Mesendoderm (in vitro differentiated cells): ENCODE results near the gene CYB5D1.
A peak's percentile ranks its signal among the peaks of the same experiment; 100 is the strongest.

Source experiments
- DNase-seq: peaks from one replicate; pipeline ENCODE4 v3.0.0; 2013
- H2AK5ac ChIP-seq: 2 replicates; pipeline ENCODE4 v1.6.1; 2013; ENCODE audit warnings: low read length, inconsistent platforms
- H2BK120ac ChIP-seq: 2 replicates; pipeline ENCODE4 v1.6.1; 2013; ENCODE audit warnings: low read depth, mild to moderate bottlenecking, low read length, moderate library complexity, mixed read lengths
- H2BK15ac ChIP-seq: replicated peaks from 2 replicates; pipeline ENCODE4 v1.6.1; 2013; ENCODE audit warnings: low read depth, mild to moderate bottlenecking, moderate library complexity
- H2BK5ac ChIP-seq: 2 replicates; pipeline ENCODE4 v1.6.1; 2013; ENCODE audit warnings: low read length, inconsistent platforms
- H3K18ac ChIP-seq: 2 replicates; pipeline ENCODE4 v1.6.1; 2013; ENCODE audit warnings: mild to moderate bottlenecking, low read length, mixed read lengths
- H3K23ac ChIP-seq: one replicate; pipeline ENCODE4 v1.6.1; 2013; ENCODE audit warnings: low read length
- H3K27ac ChIP-seq: 2 replicates; pipeline ENCODE4 v1.5.1; 2013; ENCODE audit warnings: low read depth, mild to moderate bottlenecking, inconsistent platforms, low read length, moderate library complexity
- H3K27me3 ChIP-seq: 2 replicates; pipeline ENCODE4 v1.6.1; 2013; ENCODE audit warnings: low read length, control low read depth, mild to moderate bottlenecking, inconsistent platforms; ENCODE audit not compliant: insufficient read depth, poor library complexity
- H3K36me3 ChIP-seq: 2 replicates; pipeline ENCODE4 v1.6.1; 2013; ENCODE audit warnings: low read length, inconsistent platforms; ENCODE audit not compliant: control insufficient read depth, insufficient read depth
- H3K4ac ChIP-seq: one replicate; pipeline ENCODE4 v1.6.1; 2013; ENCODE audit warnings: low read depth, mild to moderate bottlenecking, low read length, moderate library complexity
- H3K4me1 ChIP-seq: 2 replicates; pipeline ENCODE4 v1.6.1; 2013; ENCODE audit warnings: low read depth, low read length, inconsistent platforms; ENCODE audit not compliant: control insufficient read depth
- H3K4me2 ChIP-seq: 2 replicates; pipeline ENCODE4 v1.6.1; 2013; ENCODE audit warnings: low read length
- H3K4me3 ChIP-seq: 2 replicates; pipeline ENCODE4 v1.5.1; 2013; ENCODE audit warnings: mild to moderate bottlenecking, low read length
- H3K56ac ChIP-seq: one replicate; pipeline ENCODE4 v1.6.1; 2013; ENCODE audit warnings: low read length
- H3K79me1 ChIP-seq: 2 replicates; pipeline ENCODE4 v1.6.1; 2013; ENCODE audit warnings: low read length, inconsistent platforms
- H3K79me2 ChIP-seq: 2 replicates; pipeline ENCODE4 v1.6.1; 2013; ENCODE audit warnings: mild to moderate bottlenecking, low read length; ENCODE audit not compliant: control insufficient read depth, insufficient read depth
- H3K9ac ChIP-seq: 2 replicates; pipeline ENCODE4 v1.6.1; 2013; ENCODE audit warnings: low read length, inconsistent platforms
- H4K5ac ChIP-seq: one replicate; pipeline ENCODE4 v1.6.1; 2013; ENCODE audit warnings: low read length
- H4K8ac ChIP-seq: one replicate; pipeline ENCODE4 v1.6.1; 2013; ENCODE audit warnings: low read depth, mild to moderate bottlenecking, control low read depth, low read length, moderate library complexity
- WGBS: extraction: QIAGEN DNeasy Blood & Tissue Kit; methylation state at CpG from one replicate; pipeline ENCODE4 v1.1.7; 2013; ENCODE audit warnings: low lambda C conversion rate, missing lambda C conversion rate; ENCODE audit not compliant: insufficient coverage; ENCODE audit errors: extremely low coverage; 5-methylcytosine and 5-hydroxymethylcytosine counted together

Gene CYB5D1

GRCh38 chr17:7838090-7839075 is 19.4 kb upstream of the CYB5D1 start:
- Histone ChIP-seq H2BK15ac (no peak overlapping the region), H3K4ac (no peak overlapping the region), H3K79me1 (no peaks in the 10 kb centered on the region), H2BK5ac (no peak overlapping the region), H3K27ac (no peak overlapping the region), H3K27me3 (no peaks in the 10 kb centered on the region), H2AK5ac (no peak overlapping the region), H3K4me2 (peak overlapping the region; percentile 16), H3K4me3 (no peak overlapping the region), H4K5ac (no peak overlapping the region), H3K18ac (peak overlapping the region; percentile 43), H3K4me1 (peaks cover 10% of the 10 kb centered on the region), H2BK120ac (no peak overlapping the region), H3K9ac (peak overlapping the region; percentile 56), H3K23ac (no peak overlapping the region), H4K8ac (no peak overlapping the region), H3K36me3 (no peaks in the 10 kb centered on the region), H3K56ac (peak overlapping the region; percentile 79), H3K79me2 (no peaks in the 10 kb centered on the region)
- no CpG with 5 or more reads among the region's 12 CpGs for WGBS
- peak; percentile 85 for DNase-seq

DNA sequence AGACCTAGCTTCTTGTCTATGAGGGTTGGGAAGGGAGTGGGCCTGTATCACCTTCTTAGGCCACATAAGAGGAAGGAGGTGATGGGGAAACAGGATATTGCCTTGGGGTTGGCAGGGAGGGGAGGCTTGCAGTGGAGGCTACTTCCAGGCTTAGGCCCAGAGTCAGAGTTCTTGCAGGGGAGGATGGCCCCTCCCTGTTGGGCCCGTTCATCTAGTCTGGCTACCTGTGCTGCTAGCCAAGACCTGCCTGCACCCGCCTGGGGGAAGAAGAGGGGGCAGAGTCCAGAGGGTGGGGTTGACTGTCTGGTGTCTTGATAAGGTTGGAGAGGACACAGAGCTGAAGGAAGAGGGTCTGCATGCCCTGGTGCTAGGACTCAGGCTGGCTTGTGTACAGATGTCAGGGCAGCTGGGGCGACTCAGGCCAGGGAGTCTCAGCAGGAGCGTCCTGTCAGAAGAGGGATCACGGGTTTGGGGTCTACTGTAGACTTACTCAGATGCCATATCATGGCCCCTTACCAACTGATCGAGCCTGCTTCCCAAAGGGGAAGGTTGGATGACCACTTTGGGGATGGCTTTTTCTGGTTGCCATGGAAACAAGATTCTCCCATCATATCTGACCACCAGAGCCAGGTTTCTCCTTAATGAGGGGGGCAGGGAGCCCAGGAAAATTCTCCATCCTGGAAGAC is 18.5 kb upstream of the CYB5D1 start:
- Histone ChIP-seq H3K4ac (no peak overlapping the region), H3K79me1 (no peaks in the 10 kb centered on the region), H3K79me2 (no peaks in the 10 kb centered on the region), H2BK120ac (no peak overlapping the region), H3K4me2 (no peak overlapping the region), H3K27me3 (no peaks in the 10 kb centered on the region), H2BK5ac (no peak overlapping the region), H3K36me3 (no peaks in the 10 kb centered on the region), H3K18ac (no peak overlapping the region), H3K27ac (no peak overlapping the region), H2BK15ac (no peak overlapping the region), H2AK5ac (no peak overlapping the region), H4K8ac (no peak overlapping the region), H3K9ac (no peak overlapping the region), H4K5ac (no peak overlapping the region), H3K4me1 (peaks cover 8% of the 10 kb centered on the region), H3K4me3 (no peak overlapping the region), H3K23ac (no peak overlapping the region), H3K56ac (peak overlapping the region; percentile 79)
- DNase-seq: no peak
- WGBS: no CpG with 5 or more reads among the region's 6 CpGs

GRCh38 chr17:7839876-7840261 is 17.9 kb upstream of the CYB5D1 start:
- no peak overlapping the region for H2BK5ac ChIP-seq
- H3K9ac ChIP-seq: no peak overlapping the region
- no peak overlapping the region for H2AK5ac ChIP-seq
- H2BK15ac ChIP-seq: no peak overlapping the region
- no peak overlapping the region for H2BK120ac ChIP-seq
- no peak overlapping the region for H3K27ac ChIP-seq
- H3K4ac ChIP-seq: no peak overlapping the region
- H3K56ac ChIP-seq: no peak overlapping the region
- H4K8ac ChIP-seq: no peak overlapping the region
- DNase-seq: no peak
- no peaks in the 10 kb centered on the region for H3K36me3 ChIP-seq
- no peaks in the 10 kb centered on the region for H3K79me2 ChIP-seq
- no peaks in the 10 kb centered on the region for H3K27me3 ChIP-seq
- no peak overlapping the region for H4K5ac ChIP-seq
- H3K4me2 ChIP-seq: no peak overlapping the region
- no peaks in the 10 kb centered on the region for H3K79me1 ChIP-seq
- H3K4me1 ChIP-seq: peaks cover 8% of the 10 kb centered on the region
- no CpG with 5 or more reads among the region's 2 CpGs for WGBS
- no peak overlapping the region for H3K4me3 ChIP-seq
- H3K23ac ChIP-seq: no peak overlapping the region
- H3K18ac ChIP-seq: no peak overlapping the region

GRCh38 chr17:7840441-7840840 is 17.4 kb upstream of the CYB5D1 start:
- no peak overlapping the region for H3K27ac ChIP-seq
- H3K18ac ChIP-seq: no peak overlapping the region
- no peak overlapping the region for H2AK5ac ChIP-seq
- H2BK5ac ChIP-seq: no peak overlapping the region
- no peak overlapping the region for H3K4ac ChIP-seq
- no peak overlapping the region for H2BK15ac ChIP-seq
- no peak overlapping the region for H2BK120ac ChIP-seq
- H3K36me3 ChIP-seq: no peaks in the 10 kb centered on the region
- H3K23ac ChIP-seq: no peak overlapping the region
- no peak overlapping the region for H4K5ac ChIP-seq
- H3K79me1 ChIP-seq: no peaks in the 10 kb centered on the region
- no peak overlapping the region for H3K4me2 ChIP-seq
- H3K56ac ChIP-seq: peak overlapping the region; percentile 46
- H3K27me3 ChIP-seq: no peaks in the 10 kb centered on the region
- WGBS: no CpG with 5 or more reads among the region's 1 CpG
- no peak overlapping the region for H4K8ac ChIP-seq
- no peak for DNase-seq
- no peak overlapping the region for H3K9ac ChIP-seq
- H3K79me2 ChIP-seq: no peaks in the 10 kb centered on the region
- H3K4me1 ChIP-seq: peaks cover 8% of the 10 kb centered on the region
- H3K4me3 ChIP-seq: no peak overlapping the region

- no peak overlapping the region for H2BK5ac ChIP-seq
- peak overlapping the region; percentile 97 for H3K9ac ChIP-seq
- no peaks in the 10 kb centered on the region for H3K79me2 ChIP-seq
- H3K4me3 ChIP-seq: no peak overlapping the region
- H4K5ac ChIP-seq: no peak overlapping the region
- no peak overlapping the region for H3K23ac ChIP-seq
- H3K56ac ChIP-seq: peak overlapping the region; percentile 96
- H3K18ac ChIP-seq: no peak overlapping the region
- H3K4ac ChIP-seq: no peak overlapping the region
- H4K8ac ChIP-seq: no peak overlapping the region
- H3K79me1 ChIP-seq: no peaks in the 10 kb centered on the region
- no peak for DNase-seq
- no CpG with 5 or more reads among the region's 1 CpG for WGBS
- no peak overlapping the region for H3K4me2 ChIP-seq
- H3K27ac ChIP-seq: no peak overlapping the region
- no peaks in the 10 kb centered on the region for H3K36me3 ChIP-seq
- H3K27me3 ChIP-seq: no peaks in the 10 kb centered on the region
- H2BK15ac ChIP-seq: no peak overlapping the region
- no peak overlapping the region for H2BK120ac ChIP-seq
- H2AK5ac ChIP-seq: no peak overlapping the region
- peaks cover 8% of the 10 kb centered on the region for H3K4me1 ChIP-seq
These were observed 16.9 kb upstream of the CYB5D1 start for GRCh38 chr17:7840875-7841274.
